Suppressor macrophage treated with lipopolysaccharide for 4 hours (primary cell): ENCODE measurements around the gene PGAM2.
A peak's percentile ranks its signal among the peaks of the same experiment; 100 is the strongest.

Experiments used
- DNase-seq: peaks from one replicate; pipeline ENCODE4 v3.0.0-alpha.2; 2020

Gene PGAM2

GRCh38 chr7:44082541-44083207 is 17.3 kb upstream of the PGAM2 start:
- DNase-seq: peak; percentile 99

DNA sequence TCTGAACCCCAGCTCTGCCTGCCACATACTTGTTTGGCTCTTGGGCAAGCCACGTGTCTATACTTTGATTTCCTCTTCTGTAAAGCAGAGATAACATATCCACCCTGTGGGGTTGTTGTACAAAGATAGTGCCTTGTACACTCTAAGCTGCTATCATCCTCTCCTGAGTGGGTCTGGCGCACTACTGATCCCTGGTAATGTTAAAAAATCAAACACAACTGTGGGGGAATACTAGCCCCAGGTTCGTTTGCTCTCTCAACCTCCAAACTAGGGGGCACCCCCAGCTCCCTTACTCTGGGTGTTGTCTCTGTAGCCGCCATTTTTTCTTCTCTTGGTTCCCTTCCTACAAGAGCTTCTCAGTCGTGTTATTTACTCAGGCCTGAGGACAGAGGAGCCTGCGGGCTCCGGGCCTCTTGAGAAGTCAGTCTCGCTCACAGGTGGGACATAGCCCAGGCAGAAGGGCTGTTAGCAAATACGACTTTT is 15.9 kb upstream of the PGAM2 start:
- DNase-seq: no peak

GRCh38 chr7:44080686-44081265 is 15.4 kb upstream of the PGAM2 start:
- no peak for DNase-seq

DNA sequence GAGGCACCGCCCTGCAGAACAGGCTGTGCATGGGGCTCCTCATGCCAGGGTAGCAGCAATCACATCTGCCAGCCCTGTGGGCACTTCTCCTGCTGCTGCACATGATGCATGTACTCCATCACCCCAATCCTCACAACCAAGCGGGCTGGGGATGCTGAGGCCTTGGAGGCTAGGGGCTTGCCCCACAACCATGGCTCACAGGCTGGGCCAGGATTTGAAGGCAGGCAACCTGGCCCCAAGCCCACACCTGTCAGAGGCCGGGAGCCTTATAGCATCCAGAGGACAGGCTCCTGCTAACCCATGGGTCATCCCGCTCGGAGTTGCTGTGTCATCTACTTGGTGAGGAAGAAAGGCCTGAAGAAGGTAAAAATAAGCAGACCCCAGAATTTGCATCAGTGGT is 14.8 kb upstream of the PGAM2 start:
- DNase-seq: no peak

DNA sequence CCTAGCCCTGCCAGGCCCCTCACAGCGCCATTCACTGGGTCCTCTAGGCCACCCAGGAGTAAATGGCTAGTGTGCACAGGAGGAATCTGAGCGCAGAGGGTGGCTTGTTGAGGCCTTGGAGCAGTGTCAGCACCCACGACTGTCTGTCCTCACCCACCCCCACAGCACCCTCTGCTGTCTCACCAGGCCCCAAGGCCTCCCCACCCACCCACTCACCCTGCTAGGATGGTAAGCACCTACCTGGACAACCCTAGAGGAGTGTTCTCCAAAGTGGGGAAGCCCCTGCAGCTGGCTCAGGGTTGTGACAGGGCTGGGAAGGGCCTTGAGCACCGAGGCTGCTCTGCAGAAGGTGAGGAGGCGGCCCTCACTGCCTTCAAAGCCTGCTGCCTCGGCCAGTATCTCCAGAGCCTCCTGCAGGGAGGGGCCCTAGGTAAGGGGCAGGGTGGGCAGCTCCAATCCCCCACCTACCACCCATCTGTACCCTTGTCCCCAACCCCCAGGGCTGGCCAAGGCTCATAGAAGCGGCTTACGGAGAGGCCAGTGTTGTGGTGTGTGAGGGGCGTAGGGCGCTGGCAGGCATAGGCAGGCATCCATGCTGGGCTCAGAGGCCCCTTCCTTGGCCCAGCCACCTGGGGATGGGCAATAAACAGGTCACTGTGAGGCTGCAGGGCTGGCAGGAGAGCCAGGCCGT is 14.1 kb upstream of the PGAM2 start:
- no peak for DNase-seq

- no peak for DNase-seq
These were observed 13.2 kb upstream of the PGAM2 start for GRCh38 chr7:44078521-44078920.

DNA sequence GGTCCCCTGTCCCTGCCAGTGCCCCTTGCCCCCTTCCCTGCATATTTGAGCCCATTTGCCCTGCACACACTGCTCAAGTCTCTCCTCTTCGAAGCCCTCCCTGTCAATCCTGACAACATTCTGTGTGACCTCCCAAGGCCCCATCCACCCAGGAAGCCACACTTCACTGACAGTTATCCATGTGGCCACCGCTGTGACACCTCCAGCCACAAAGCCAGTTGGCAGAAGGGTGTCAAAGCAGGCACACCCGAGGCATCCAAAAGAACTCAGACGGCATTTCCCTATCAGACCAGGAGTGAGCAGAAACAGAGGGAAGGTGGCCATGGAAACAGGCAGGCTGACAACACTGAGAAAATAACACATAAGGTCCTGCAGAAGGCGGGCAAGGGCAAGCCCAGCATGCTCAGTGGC is 12.3 kb upstream of the PGAM2 start:
- no peak for DNase-seq

GRCh38 chr7:44077061-44077460 is 11.7 kb upstream of the PGAM2 start:
- no peak for DNase-seq

DNA sequence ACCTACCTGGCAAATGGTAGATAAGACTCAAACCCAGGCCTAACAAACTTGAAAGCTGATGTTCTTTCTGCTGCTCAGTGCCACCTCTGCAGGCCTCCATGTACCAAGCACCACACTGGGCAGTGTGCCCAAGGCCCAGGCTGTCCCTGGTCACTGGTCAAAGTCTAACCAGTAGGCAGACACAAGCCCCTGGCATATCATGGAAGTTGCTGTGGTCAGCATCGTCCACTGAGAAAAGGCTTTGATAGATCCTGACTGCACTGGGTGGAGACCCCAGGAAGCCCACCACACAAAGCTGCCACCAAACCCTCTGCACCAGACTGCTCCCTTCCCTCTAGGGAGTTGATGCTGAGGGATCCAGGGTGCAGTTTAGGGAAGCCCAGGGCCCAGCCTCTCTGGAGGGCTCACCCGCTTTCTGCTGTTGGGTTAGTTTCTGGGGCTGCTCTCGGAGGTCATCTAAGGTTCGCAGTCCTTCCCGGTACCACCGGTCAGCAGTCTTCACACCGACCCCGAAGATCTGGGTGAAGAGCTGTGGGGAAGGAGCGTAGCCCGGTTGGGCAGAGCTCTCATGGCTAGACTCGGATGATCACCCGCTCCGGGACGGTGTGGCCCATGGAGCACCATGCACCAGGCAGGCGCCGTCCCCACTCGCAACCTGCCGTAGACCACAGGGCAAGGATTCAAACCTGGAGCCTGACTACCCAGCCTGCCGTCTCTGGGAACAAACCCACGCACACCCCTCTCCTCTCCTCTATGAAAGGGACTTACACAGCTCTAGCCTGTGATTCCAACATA is 10.9 kb upstream of the PGAM2 start:
- no peak for DNase-seq

- no peak for DNase-seq
These were observed 10.1 kb upstream of the PGAM2 start for GRCh38 chr7:44075296-44076075.

DNA sequence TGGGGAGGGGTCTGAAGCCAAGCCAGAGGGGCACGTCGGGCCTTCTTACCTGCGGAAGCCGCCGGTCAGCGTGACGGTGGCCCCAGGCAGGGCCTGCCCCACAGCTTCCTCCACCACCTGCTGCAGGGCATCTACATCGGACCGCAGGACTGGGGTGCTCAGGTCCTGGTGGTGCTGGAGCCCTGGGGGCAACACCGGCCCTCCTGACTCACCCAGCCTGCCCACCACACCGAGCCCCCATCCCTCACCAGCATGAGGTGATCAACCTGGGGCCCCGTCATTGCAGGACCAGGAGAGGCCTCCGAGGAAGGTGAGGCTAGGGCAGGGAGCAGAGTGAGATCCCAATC is 9.0 kb upstream of the PGAM2 start:
- no peak for DNase-seq

DNA sequence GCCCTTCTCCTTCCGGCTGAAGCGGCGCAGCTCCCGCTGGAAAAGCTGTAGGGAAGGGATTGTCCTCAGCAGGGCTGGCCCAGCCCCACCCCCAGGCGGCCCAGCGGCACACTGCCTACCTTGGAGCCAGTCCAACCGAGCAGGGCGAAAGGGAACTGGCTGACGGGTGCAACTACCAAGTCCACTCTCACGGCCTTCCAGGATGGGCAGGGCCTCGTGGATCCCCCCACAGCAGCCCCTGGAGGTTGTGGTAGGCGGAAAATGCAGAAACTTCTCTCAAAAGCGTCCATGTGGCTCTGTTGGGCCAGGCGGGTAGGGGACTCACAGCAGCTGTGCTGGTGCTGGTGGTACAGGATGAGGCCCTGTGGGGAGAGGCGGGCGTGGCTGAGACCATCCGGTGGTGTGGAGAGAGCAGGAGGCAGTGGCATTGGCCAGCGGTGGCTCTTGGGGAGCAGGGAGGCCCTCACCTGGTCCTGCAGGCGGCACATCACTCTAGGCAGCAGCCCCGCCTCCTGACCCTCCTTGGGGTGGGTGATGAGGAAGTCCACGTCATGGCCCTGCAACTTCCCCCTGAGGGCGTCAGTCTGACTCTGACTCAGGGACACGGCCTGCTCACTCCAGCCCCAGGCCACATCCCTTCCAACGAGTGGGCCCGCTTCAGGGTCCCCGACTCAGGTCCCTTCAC is 8.4 kb upstream of the PGAM2 start:
- peak; percentile 92 for DNase-seq

GRCh38 chr7:44072364-44073231 is 7.2 kb upstream of the PGAM2 start:
- peak; percentile 68 for DNase-seq

DNA sequence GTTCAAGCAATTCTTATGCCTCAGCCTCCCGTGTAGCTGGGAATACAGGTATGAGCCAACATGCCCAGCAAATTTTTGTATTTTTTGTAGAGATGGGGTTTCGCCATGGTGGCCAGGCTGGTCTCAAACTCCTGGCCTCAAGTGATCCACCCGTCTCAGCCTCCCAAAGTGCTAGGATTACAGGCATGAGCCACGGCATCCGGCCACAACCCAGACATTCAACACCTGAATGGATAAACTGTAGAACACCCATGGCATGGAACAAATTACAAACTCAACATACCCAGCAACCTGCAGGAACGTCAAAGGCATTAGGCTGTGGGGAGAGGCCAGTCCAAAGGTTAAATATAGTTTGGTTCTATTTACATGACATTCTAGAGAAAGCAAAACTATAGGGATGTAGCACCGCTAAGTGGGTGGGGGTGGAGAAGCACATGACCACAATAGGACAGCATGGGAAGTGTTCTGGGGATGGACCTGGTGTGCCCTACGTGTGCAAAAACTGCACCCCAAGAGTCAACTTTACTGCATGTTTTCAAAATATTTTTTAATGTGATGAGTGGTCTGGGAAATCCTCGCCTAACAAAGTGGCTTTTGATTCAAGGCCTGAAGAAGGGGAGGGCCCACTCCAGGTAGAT is 6.5 kb upstream of the PGAM2 start:
- DNase-seq: no peak

GRCh38 chr7:44068054-44068453 is 2.7 kb upstream of the PGAM2 start:
- no peak for DNase-seq

DNA sequence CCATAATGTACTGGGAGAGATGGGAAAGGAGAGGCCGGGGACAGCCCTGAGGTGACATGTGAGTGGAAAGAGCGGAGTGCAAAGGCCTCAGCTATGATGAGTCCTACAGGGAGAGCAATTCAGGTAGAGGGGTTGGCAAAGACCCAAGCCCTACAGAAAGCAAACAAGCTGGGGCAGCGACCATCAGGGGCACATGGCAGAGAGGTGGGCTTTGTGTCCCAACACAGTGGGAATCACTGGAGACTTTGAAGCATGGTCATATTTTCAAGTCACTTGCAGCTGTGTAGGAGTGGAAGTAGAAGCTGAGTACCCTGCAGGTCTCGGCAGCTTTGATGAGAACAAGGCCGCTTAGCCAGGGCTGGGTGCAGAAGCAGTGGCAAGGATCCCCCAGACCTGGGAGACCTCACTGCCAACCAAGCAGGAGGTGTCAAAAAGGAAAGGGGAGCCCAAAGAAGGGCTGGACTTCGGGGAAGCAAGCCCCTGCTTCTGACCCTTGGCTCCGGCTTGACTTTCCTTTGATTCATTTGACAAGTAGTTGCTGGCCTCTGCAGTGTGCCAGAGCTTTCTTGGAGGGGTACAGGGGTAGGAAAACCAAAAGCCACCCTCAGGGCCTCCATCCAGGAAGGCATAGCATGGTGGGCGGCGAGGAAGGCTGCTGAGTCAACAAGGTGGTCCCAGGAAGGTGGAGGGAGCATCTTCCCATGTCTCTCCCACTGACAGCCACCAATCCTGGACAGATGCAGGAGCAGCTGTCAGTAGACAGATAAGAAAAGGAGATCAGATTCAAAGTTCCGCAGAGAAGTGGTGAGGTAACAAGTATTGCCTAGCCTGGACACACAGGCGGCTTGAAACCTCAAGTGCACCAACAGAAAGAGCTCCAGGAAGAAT is 1.9 kb upstream of the PGAM2 start:
- DNase-seq: no peak

- no peak for DNase-seq
These were observed 1.2 kb upstream of the PGAM2 start for GRCh38 chr7:44066494-44067063.

- no peak for DNase-seq
These were observed 719 bp upstream of the PGAM2 start for GRCh38 chr7:44066111-44066460.

DNA sequence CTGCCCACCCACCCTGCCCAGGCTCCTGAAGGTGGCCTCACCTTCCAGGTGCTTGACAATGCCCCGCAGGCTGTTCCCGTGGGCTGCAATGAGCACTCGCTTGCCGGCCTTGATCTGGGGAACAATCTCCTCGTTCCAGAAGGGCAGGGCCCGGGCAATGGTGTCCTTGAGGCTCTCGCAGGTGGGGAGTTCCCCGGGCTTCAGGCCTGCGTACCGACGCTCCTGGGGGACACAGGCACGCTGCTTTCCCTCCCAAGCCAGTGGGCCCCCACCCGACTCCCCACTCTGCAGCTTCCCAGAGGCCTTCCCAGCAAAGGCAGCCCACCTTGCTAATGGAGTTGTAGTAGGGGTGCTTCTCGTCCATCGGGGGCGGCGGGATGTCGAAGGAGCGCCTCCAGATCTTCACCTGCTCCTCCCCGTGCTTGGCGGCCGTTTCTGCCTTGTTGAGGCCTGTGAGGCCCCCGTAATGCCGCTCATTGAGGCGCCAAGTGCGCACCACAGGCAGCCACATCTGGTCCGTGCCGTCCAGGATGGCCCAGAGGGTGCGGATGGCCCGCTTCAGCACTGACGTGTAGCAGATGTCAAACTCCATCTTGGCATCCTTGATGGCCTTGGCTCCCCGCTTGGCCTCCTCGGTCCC is 456 bp downstream of the PGAM2 start:
- no peak for DNase-seq
